GM19099 (cell line): ENCODE results near the gene APLN.

Source experiments
- POLR2A ChIP-seq: IDR thresholded peaks from 3 replicates; pipeline ENCODE4 v1.6.1; 2011; ENCODE audit warnings: low read depth; ENCODE audit not compliant: insufficient read length; ENCODE audit errors: extremely low read depth

Gene APLN

DNA sequence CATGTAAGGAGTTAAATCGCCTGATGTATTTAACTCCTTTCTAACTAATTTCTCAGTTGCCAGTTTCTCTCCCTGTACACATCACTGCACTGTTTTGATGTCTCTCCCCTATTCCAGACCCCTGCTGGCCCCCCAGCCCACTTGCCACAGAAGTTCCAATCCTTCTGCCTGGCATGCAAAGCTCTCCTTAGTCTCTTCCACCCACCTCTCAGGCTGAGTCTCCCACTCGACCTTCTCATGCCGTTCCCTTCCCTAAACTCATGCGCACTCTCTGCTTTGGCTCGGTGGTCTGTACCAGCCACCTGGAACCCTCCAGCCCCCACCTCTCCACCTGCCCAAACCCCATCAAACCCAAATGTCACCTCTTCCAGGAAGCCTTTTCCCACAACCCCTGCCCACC is 56.9 kb downstream of the APLN start:
- no peak for TF ChIP-seq POLR2A

- TF ChIP-seq POLR2A: no peak
Measured at GRCh38 chrX:129596077-129596476, 58.7 kb downstream of the APLN start.
